ENCODE data around the gene SEMA4D.
"Not testable (repeated sequence)": the region's sequence is repeated elsewhere in the genome, so short reads cannot be mapped to it uniquely, and the experiment has no call there.

The SEMA4D gene

GRCh38 chr9:89482056-89482851 is 15.7 kb downstream of the SEMA4D start:
- DNase-seq = no peak

GRCh38 chr9:89481538-89481915 is 16.4 kb downstream of the SEMA4D start:
- no peak for DNase-seq

GRCh38 chr9:89480825-89481537 is 16.9 kb downstream of the SEMA4D start:
- DNase-seq = no peak

- not testable (repeated sequence) for DNase-seq
Measured at GRCh38 chr9:89480372-89480771, 17.5 kb downstream of the SEMA4D start.

- DNase-seq = not testable (repeated sequence)
Measured at GRCh38 chr9:89479669-89480011, 18.3 kb downstream of the SEMA4D start.

- no peak for DNase-seq
Measured at GRCh38 chr9:89478821-89479668, 18.9 kb downstream of the SEMA4D start.

- DNase-seq = no peak
Measured at GRCh38 chr9:89477811-89478630, 19.9 kb downstream of the SEMA4D start.

- no peak for DNase-seq
Measured at GRCh38 chr9:89477384-89477783, 20.5 kb downstream of the SEMA4D start.

GRCh38 chr9:89476546-89476945 is 21.4 kb downstream of the SEMA4D start:
- no peak for DNase-seq

- DNase-seq = no peak
Measured at GRCh38 chr9:89475891-89476440, 21.9 kb downstream of the SEMA4D start.

GRCh38 chr9:89474939-89475338 is 23.0 kb downstream of the SEMA4D start:
- no peak for DNase-seq

- no peak for DNase-seq
Measured at GRCh38 chr9:89473762-89474469, 24.0 kb downstream of the SEMA4D start.

- not testable (repeated sequence) for DNase-seq
Measured at GRCh38 chr9:89471796-89472320, 26.1 kb downstream of the SEMA4D start.

GRCh38 chr9:89471390-89471789 is 26.5 kb downstream of the SEMA4D start:
- no peak for DNase-seq

- DNase-seq = no peak
Measured at GRCh38 chr9:89470224-89470839, 27.6 kb downstream of the SEMA4D start.

GRCh38 chr9:89469003-89469402 is 28.9 kb downstream of the SEMA4D start:
- no peak for DNase-seq

GRCh38 chr9:89468281-89468960 is 29.5 kb downstream of the SEMA4D start:
- no peak for DNase-seq

- DNase-seq = no peak
Measured at GRCh38 chr9:89467278-89467625, 30.7 kb downstream of the SEMA4D start.

- DNase-seq = peak; percentile 46
Measured at GRCh38 chr9:89466451-89467277, 31.2 kb downstream of the SEMA4D start.
